OCI-LY3 (cell line): ENCODE results near the gene NPTN.

ENCODE experiments used
- H2AFZ ChIP-seq: fragments of 200-600, 300-600 bp; shearing (Covaris generic); 2 replicates; pipeline ENCODE4 v1.6.0; 2014; ENCODE audit warnings: antibody characterized with exemption, low read depth, low read length
- H3K27ac ChIP-seq: fragments of 200-600, 300-600 bp; sonication (generic); 2 replicates; pipeline ENCODE4 v1.5.1; 2014; ENCODE audit warnings: mild to moderate bottlenecking, low read length, moderate library complexity, mixed read lengths
- H3K27me3 ChIP-seq: fragments of 200-600, 300-600 bp; sonication (generic); 2 replicates; pipeline ENCODE4 v1.6.1; 2014; ENCODE audit warnings: low read depth, low read length, mixed read lengths
- H3K36me3 ChIP-seq: fragments of 200-600, 300-600 bp; sonication (generic); replicated peaks from 2 replicates; pipeline ENCODE3; 2014; ENCODE audit warnings: low read depth, low read length, mixed read lengths
- H3K4me1 ChIP-seq: fragments of 300-600, 200-600 bp; sonication (generic); 2 replicates; pipeline ENCODE4 v1.6.1; 2014; ENCODE audit warnings: low read length, mixed read lengths
- H3K4me2 ChIP-seq: fragments of 200-600, 300-600 bp; sonication (generic); 2 replicates; pipeline ENCODE4 v1.6.1; 2014; ENCODE audit warnings: low read length, mixed read lengths
- H3K4me3 ChIP-seq: fragments of 300-600, 200-600 bp; sonication (generic); 2 replicates; pipeline ENCODE4 v1.5.1; 2014; ENCODE audit warnings: antibody characterized with exemption, mild to moderate bottlenecking, low read length, moderate library complexity
- H3K79me2 ChIP-seq: fragments of 300-600, 200-600 bp; shearing (Covaris generic); 2 replicates; pipeline ENCODE4 v1.6.1; 2014; ENCODE audit warnings: mild to moderate bottlenecking, low read length, mixed read lengths
- H3K9ac ChIP-seq: fragments of 300-600, 200-600 bp; shearing (Covaris generic); 2 replicates; pipeline ENCODE4 v1.6.0; 2014; ENCODE audit warnings: mild to moderate bottlenecking, low read length, moderate library complexity
- H3K9me3 ChIP-seq: fragments of 200-600, 300-600 bp; shearing (Covaris generic); 2 replicates; pipeline ENCODE4 v1.6.1; 2014; ENCODE audit warnings: low read length, mixed read lengths; ENCODE audit not compliant: insufficient read depth
- H4K20me1 ChIP-seq: fragments of 200-600, 300-600 bp; sonication (generic); 2 replicates; pipeline ENCODE4 v1.6.1; 2016; ENCODE audit warnings: low read length, mixed read lengths; ENCODE audit not compliant: insufficient read depth
- EZH2phosphoT487 ChIP-seq: fragments of 200-600 bp; shearing (Covaris generic); IDR thresholded peaks from 2 replicates; pipeline ENCODE4 v1.6.1; 2018; ENCODE audit warnings: antibody characterized with exemption, mixed run types, low read depth
- TF ChIP-seq, protein P1 (sequence below): fragments of 200-600, 300-600 bp; sonication (generic); IDR thresholded peaks from 2 replicates; pipeline ENCODE4 v1.5.1; 2014; ENCODE audit warnings: antibody characterized with exemption, low read length, low read depth

Gene NPTN

DNA sequence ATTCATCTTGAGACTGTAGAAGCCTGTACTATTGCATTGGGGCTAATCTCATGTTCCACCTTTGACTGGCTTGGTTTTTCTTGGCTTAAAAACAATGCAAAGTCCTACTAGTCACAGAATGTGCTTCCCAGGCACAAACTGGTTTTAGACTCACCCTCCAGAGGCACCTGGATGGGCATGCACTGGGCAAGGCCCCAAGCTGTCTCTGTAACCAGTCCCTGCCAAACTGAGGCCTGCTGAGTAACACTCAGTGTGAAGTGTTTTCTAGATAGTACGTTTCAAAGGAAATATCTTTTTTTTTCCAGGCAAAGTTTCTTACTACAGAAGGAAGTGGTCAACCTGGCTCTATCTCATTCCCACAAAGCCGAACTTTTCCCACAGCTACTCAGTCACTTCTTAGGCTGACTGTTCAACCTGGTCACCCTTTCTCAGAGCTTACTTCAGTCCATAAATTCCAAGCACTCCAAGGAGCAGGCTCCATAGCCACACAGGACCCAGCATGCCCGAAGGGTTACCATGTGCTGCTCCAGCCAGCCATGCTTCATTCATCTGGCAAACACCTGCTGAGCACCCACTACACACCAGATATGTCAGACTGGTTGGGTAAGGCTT lies 57.4 kb downstream of the NPTN start:
- Histone ChIP-seq H3K4me2 (no peak overlapping the region), H3K9ac (no peak overlapping the region), H4K20me1 (no peaks in the 10 kb centered on the region), H3K27me3 (no peaks in the 10 kb centered on the region), H3K79me2 (no peaks in the 10 kb centered on the region), H3K27ac (no peak overlapping the region), H3K4me3 (no peak overlapping the region), H2AFZ (no peak overlapping the region), H3K9me3 (no peaks in the 10 kb centered on the region), H3K36me3 (peaks cover 33% of the 10 kb centered on the region), H3K4me1 (no peaks in the 10 kb centered on the region)
- TF ChIP-seq, protein P1, sequence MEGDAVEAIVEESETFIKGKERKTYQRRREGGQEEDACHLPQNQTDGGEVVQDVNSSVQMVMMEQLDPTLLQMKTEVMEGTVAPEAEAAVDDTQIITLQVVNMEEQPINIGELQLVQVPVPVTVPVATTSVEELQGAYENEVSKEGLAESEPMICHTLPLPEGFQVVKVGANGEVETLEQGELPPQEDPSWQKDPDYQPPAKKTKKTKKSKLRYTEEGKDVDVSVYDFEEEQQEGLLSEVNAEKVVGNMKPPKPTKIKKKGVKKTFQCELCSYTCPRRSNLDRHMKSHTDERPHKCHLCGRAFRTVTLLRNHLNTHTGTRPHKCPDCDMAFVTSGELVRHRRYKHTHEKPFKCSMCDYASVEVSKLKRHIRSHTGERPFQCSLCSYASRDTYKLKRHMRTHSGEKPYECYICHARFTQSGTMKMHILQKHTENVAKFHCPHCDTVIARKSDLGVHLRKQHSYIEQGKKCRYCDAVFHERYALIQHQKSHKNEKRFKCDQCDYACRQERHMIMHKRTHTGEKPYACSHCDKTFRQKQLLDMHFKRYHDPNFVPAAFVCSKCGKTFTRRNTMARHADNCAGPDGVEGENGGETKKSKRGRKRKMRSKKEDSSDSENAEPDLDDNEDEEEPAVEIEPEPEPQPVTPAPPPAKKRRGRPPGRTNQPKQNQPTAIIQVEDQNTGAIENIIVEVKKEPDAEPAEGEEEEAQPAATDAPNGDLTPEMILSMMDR: no peak
- TF ChIP-seq EZH2phosphoT487: no peak

DNA sequence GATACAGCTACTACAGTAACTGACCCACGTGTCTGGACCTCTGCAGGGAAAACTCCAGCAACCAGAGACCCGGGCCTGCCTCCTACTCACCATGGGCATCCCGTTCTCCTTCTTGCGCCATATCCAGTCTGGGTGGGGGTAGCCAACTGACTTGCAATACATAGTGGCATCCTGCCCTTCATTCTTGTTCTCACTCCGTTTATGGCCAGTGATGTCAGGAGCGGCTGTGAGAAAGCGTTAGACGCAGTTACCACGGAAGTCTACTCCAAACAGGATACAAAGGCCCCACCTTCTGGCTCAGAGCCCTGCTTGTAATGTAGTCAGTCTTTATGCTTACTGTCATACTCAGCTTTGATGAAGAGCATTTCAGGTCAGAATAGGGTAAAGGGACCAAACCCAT lies 59.6 kb downstream of the NPTN start:
- no peak overlapping the region for H3K27ac ChIP-seq
- no peaks in the 10 kb centered on the region for H3K27me3 ChIP-seq
- H3K4me3 ChIP-seq: no peak overlapping the region
- H3K9ac ChIP-seq: no peak overlapping the region
- H2AFZ ChIP-seq: no peak overlapping the region
- H3K9me3 ChIP-seq: no peaks in the 10 kb centered on the region
- peaks cover 48% of the 10 kb centered on the region for H3K36me3 ChIP-seq
- no peaks in the 10 kb centered on the region for H3K4me1 ChIP-seq
- no peaks in the 10 kb centered on the region for H3K79me2 ChIP-seq
- H3K4me2 ChIP-seq: no peak overlapping the region
- TF ChIP-seq EZH2phosphoT487: no peak
- TF ChIP-seq, protein P1: no peak
- H4K20me1 ChIP-seq: no peaks in the 10 kb centered on the region

GRCh38 chr15:73573037-73573436 lies 60.2 kb downstream of the NPTN start:
- Histone ChIP-seq H3K27ac (no peak overlapping the region), H3K27me3 (no peaks in the 10 kb centered on the region), H3K4me1 (no peaks in the 10 kb centered on the region), H3K79me2 (no peaks in the 10 kb centered on the region), H3K9ac (no peak overlapping the region), H3K36me3 (peaks cover 54% of the 10 kb centered on the region), H2AFZ (no peak overlapping the region), H3K4me2 (no peak overlapping the region), H3K9me3 (no peaks in the 10 kb centered on the region), H4K20me1 (no peaks in the 10 kb centered on the region), H3K4me3 (no peak overlapping the region)
- TF ChIP-seq EZH2phosphoT487: no peak
- TF ChIP-seq, protein P1: no peak

- no peaks in the 10 kb centered on the region for H3K27me3 ChIP-seq
- no peaks in the 10 kb centered on the region for H3K79me2 ChIP-seq
- peaks cover 56% of the 10 kb centered on the region for H3K36me3 ChIP-seq
- H3K9ac ChIP-seq: no peak overlapping the region
- H3K9me3 ChIP-seq: no peaks in the 10 kb centered on the region
- no peak overlapping the region for H3K4me3 ChIP-seq
- no peak overlapping the region for H2AFZ ChIP-seq
- H3K27ac ChIP-seq: no peak overlapping the region
- H3K4me1 ChIP-seq: no peaks in the 10 kb centered on the region
- TF ChIP-seq, protein P1: no peak
- TF ChIP-seq EZH2phosphoT487: no peak
- no peak overlapping the region for H3K4me2 ChIP-seq
- no peaks in the 10 kb centered on the region for H4K20me1 ChIP-seq
Measured at GRCh38 chr15:73572296-73572695, 60.9 kb downstream of the NPTN start.
